PFSK-1 (cell line): ENCODE data around the gene OPCML.

Experiments used
- FOXP2 ChIP-seq: optimal IDR thresholded peaks from 2 replicates; pipeline ENCODE3; 2011; ENCODE audit warnings: borderline replicate concordance, control low read depth, inconsistent platforms; ENCODE audit not compliant: insufficient read depth; ENCODE audit errors: extremely low read length, extremely low read depth
- POLR2AphosphoS5 ChIP-seq: IDR thresholded peaks from 2 replicates; pipeline ENCODE4 v1.6.1; 2012; ENCODE audit warnings: low read depth, mild to moderate bottlenecking, control low read depth, low read length, moderate library complexity
- SIN3A ChIP-seq: IDR thresholded peaks from 2 replicates; pipeline ENCODE4 v1.6.1; 2012; ENCODE audit warnings: mild to moderate bottlenecking, low read length, moderate library complexity, borderline replicate concordance; ENCODE audit not compliant: insufficient read depth
- TAF1 ChIP-seq: IDR thresholded peaks from 2 replicates; pipeline ENCODE4 v1.6.1; 2012; ENCODE audit warnings: low read length, control low read depth, borderline replicate concordance; ENCODE audit not compliant: insufficient read depth
- TF ChIP-seq, protein P1 (sequence below), 2 experiments: IDR thresholded peaks; 2 replicates each; pipeline versions ENCODE4 v1.6.1 to v1.8.0; 2011 to 2012; ENCODE audit warnings: low read depth in 2 of 2, low read length in 2 of 2, control low read depth in 1 of 2, inconsistent platforms in 1 of 2, mild to moderate bottlenecking in 1 of 2, moderate library complexity in 1 of 2; ENCODE audit not compliant: insufficient read depth in 1 of 2

Gene OPCML

GRCh38 chr11:133337193-133337592, 195.1 kb downstream of the OPCML start:
- TF ChIP-seq FOXP2 (no peak), TAF1 (no peak), SIN3A (no peak), POLR2AphosphoS5 (no peak)
- TF ChIP-seq, protein P1, sequence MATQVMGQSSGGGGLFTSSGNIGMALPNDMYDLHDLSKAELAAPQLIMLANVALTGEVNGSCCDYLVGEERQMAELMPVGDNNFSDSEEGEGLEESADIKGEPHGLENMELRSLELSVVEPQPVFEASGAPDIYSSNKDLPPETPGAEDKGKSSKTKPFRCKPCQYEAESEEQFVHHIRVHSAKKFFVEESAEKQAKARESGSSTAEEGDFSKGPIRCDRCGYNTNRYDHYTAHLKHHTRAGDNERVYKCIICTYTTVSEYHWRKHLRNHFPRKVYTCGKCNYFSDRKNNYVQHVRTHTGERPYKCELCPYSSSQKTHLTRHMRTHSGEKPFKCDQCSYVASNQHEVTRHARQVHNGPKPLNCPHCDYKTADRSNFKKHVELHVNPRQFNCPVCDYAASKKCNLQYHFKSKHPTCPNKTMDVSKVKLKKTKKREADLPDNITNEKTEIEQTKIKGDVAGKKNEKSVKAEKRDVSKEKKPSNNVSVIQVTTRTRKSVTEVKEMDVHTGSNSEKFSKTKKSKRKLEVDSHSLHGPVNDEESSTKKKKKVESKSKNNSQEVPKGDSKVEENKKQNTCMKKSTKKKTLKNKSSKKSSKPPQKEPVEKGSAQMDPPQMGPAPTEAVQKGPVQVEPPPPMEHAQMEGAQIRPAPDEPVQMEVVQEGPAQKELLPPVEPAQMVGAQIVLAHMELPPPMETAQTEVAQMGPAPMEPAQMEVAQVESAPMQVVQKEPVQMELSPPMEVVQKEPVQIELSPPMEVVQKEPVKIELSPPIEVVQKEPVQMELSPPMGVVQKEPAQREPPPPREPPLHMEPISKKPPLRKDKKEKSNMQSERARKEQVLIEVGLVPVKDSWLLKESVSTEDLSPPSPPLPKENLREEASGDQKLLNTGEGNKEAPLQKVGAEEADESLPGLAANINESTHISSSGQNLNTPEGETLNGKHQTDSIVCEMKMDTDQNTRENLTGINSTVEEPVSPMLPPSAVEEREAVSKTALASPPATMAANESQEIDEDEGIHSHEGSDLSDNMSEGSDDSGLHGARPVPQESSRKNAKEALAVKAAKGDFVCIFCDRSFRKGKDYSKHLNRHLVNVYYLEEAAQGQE (IDR thresholded peaks at IDR 0.05; ENCODE audit: insufficient read depth in 1 of 2, low read depth in 2 of 2, low read length in 2 of 2) = no peak

DNA sequence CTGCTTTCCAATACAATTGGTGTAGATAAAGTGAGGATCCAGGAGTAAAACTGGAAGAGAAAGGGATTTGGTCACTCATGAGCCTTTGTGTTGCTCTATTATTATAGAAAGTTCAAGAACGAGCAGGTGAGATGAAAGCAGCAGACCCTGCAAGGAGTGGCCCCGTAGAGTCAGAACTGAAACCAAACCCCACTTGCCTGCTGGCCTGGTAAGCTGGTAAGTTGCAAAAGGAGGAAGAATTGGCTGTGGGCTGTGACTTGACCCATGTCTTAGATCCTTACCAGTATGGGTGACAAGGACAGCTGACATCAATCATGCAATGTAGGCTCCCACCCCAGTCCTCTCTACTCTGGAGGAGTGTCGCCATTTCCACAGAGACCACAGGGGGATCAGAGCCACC, 201.3 kb downstream of the OPCML start:
- TF ChIP-seq POLR2AphosphoS5 = no peak
- no peak for TF ChIP-seq SIN3A
- TF ChIP-seq TAF1 = no peak
- TF ChIP-seq, protein P1 (IDR thresholded peaks at IDR 0.05; ENCODE audit: insufficient read depth in 1 of 2, low read depth in 2 of 2, low read length in 2 of 2) = no peak
- TF ChIP-seq FOXP2 = no peak

- TF ChIP-seq, protein P1 (IDR thresholded peaks at IDR 0.05; ENCODE audit: insufficient read depth in 1 of 2, low read depth in 2 of 2, low read length in 2 of 2) = no peak
- TF ChIP-seq SIN3A (no peak), POLR2AphosphoS5 (no peak), TAF1 (no peak), FOXP2 (no peak)
Measured at GRCh38 chr11:133326849-133327248, 205.5 kb downstream of the OPCML start.

- TF ChIP-seq, protein P1 (IDR thresholded peaks at IDR 0.05; ENCODE audit: insufficient read depth in 1 of 2, low read depth in 2 of 2, low read length in 2 of 2) = no peak
- no peak for TF ChIP-seq FOXP2
- no peak for TF ChIP-seq POLR2AphosphoS5
- no peak for TF ChIP-seq SIN3A
- TF ChIP-seq TAF1 = no peak
Measured at GRCh38 chr11:133326332-133326731, 206.0 kb downstream of the OPCML start.

GRCh38 chr11:133325711-133326110, 206.6 kb downstream of the OPCML start:
- TF ChIP-seq FOXP2 (no peak), POLR2AphosphoS5 (no peak), TAF1 (no peak), SIN3A (no peak)
- TF ChIP-seq, protein P1 (IDR thresholded peaks at IDR 0.05; ENCODE audit: insufficient read depth in 1 of 2, low read depth in 2 of 2, low read length in 2 of 2) = no peak
